WI38 (cell line): ENCODE data around the gene APOC3.

ENCODE experiments used
- H3K4me3 ChIP-seq: 2 replicates; pipeline ENCODE4 v1.5.1; 2011; ENCODE audit warnings: low read depth, mild to moderate bottlenecking, control low read depth, low read length
- TF ChIP-seq, protein P1 (sequence below): IDR thresholded peaks from 2 replicates; pipeline ENCODE4 v1.5.1; 2012; ENCODE audit warnings: low read depth, mild to moderate bottlenecking, control low read depth, low read length

APOC3 gene

DNA sequence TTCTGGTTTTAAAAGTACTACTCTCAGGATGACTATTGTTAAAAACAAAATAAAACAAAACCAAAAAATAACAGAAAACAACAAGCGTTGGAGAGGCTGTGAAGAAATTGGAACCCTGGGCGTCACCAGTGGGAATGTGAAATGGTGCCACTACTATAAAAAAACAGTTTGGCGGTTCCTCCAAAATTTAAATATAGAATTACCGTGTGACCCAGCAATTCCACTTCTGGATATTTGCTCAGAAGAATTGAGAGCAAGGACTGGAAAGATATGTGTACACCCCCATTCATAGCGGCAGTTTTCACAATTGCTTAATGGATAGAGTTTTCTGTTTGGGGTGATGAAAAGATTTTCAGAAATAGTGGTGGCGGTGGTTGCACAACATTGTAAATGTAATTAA is 15.2 kb upstream of the APOC3 start:
- TF ChIP-seq, protein P1, sequence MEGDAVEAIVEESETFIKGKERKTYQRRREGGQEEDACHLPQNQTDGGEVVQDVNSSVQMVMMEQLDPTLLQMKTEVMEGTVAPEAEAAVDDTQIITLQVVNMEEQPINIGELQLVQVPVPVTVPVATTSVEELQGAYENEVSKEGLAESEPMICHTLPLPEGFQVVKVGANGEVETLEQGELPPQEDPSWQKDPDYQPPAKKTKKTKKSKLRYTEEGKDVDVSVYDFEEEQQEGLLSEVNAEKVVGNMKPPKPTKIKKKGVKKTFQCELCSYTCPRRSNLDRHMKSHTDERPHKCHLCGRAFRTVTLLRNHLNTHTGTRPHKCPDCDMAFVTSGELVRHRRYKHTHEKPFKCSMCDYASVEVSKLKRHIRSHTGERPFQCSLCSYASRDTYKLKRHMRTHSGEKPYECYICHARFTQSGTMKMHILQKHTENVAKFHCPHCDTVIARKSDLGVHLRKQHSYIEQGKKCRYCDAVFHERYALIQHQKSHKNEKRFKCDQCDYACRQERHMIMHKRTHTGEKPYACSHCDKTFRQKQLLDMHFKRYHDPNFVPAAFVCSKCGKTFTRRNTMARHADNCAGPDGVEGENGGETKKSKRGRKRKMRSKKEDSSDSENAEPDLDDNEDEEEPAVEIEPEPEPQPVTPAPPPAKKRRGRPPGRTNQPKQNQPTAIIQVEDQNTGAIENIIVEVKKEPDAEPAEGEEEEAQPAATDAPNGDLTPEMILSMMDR = no peak
- H3K4me3 ChIP-seq = no peak overlapping the region

GRCh38 chr11:116819049-116819448 is 10.7 kb upstream of the APOC3 start:
- H3K4me3 ChIP-seq = no peak overlapping the region
- TF ChIP-seq, protein P1 = no peak

- no peak overlapping the region for H3K4me3 ChIP-seq
- TF ChIP-seq, protein P1 = no peak
Observed at GRCh38 chr11:116821050-116821918, 8.4 kb upstream of the APOC3 start.

DNA sequence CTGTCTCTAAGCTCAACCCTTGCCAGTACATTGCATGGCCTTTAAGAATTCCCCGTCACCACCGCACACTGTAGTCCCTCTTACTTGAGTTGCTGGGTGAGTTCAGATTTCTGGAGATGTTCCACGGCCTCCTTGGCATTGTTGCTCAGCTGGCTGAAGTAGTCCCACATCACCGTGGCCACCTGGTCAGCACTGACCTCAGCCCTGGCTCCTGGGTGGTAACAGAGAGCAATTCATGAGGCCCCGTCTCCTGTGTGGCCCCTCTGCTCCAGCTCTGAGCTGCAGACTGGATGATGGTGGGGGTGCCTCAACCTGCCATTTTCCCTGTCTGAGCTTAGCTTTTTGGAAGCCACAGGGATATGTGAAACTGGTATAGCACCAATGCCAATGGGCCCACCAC is 7.1 kb upstream of the APOC3 start:
- TF ChIP-seq, protein P1 = no peak

GRCh38 chr11:116823031-116823843 is 6.5 kb upstream of the APOC3 start, which contains the start of gene APOA4:
TSS of gene APOA4 (minus strand) at chr11:116823304. CDS start at chr11:116823191, 113 bp downstream.
- TF ChIP-seq, protein P1 = no peak
- H3K4me3 ChIP-seq = no peak within 1 kb of the TSS

More for the DNA sequence above, 7.1 kb upstream of the APOC3 start:
- H3K4me3 ChIP-seq = no peak overlapping the region

GRCh38 chr11:116825434-116825833 is 4.3 kb upstream of the APOC3 start:
- H3K4me3 ChIP-seq = no peak overlapping the region

More at GRCh38 chr11:116825434-116825833, 4.3 kb upstream of the APOC3 start:
- TF ChIP-seq, protein P1 = no peak
